K562 (cell line): ENCODE measurements around the gene CYB5R4. TPM values are rescaled to one million over a fixed set of nuclear protein-coding genes. Genes with fewer than 3 reads are reported as not detected.

Experiments used
- BCL6 ChIP-seq: fragments of 250-450 bp; sonication (Bioruptor Pico); IDR thresholded peaks from 2 replicates; pipeline ENCODE4 v1.4.0; 2020
- BHLHE40 ChIP-seq: IDR thresholded peaks from 2 replicates; pipeline ENCODE4 v1.6.1; 2011; ENCODE audit warnings: low read length, improper control_type of control experiment
- BRCA1 ChIP-seq, 2 experiments: fragments of 450-650 bp in 1 of 2; sonication (generic) in 1 of 2; formaldehyde crosslinking in 1 of 2; IDR thresholded peaks; 2 replicates each; pipeline versions ENCODE4 v1.5.0 to v1.6.1; 2017 to 2020; ENCODE audit warnings: mild to moderate bottlenecking in 1 of 2, missing genetic modification reagents in 1 of 2
- CEBPG ChIP-seq, 3 experiments: fragments of 200-800 bp in 1 of 3; sonication (Bioruptor generic) in 1 of 3; sonication (generic) in 1 of 3; formaldehyde crosslinking in 1 of 3; IDR thresholded peaks in 2 of 3; conservative IDR thresholded peaks in 1 of 3; 2 replicates each; pipeline versions ENCODE4 v1.6.1 to v1.8.0; 2016 to 2022; ENCODE audit warnings: missing compliant biosample characterization in 2 of 3, missing genetic modification characterization in 2 of 3, mild to moderate bottlenecking in 1 of 3, missing genetic modification reagents in 1 of 3
- COPS2 ChIP-seq: fragments of 450-650 bp; conservative IDR thresholded peaks from 2 replicates; pipeline ENCODE4 v1.6.1; 2016; ENCODE audit warnings: mild to moderate bottlenecking, moderate library complexity
- FOSL1 ChIP-seq: fragments of 200-800 bp; sonication (Bioruptor generic); conservative IDR thresholded peaks from 2 replicates; pipeline ENCODE4 v1.6.1; 2016; ENCODE audit warnings: missing genetic modification characterization, missing compliant biosample characterization
- FOXK2 ChIP-seq, 2 experiments: fragments of 450-650 bp; IDR thresholded peaks in 1 of 2; conservative IDR thresholded peaks in 1 of 2; 2 replicates each; pipeline ENCODE4 v1.6.1; 2016; ENCODE audit warnings: low read depth in 2 of 2, mild to moderate bottlenecking in 1 of 2
- FOXP1 ChIP-seq: sonication (generic); formaldehyde crosslinking; IDR thresholded peaks from 2 replicates; pipeline ENCODE4 v1.8.0; 2022; ENCODE audit warnings: mild to moderate bottlenecking, missing genetic modification reagents
- GTF2B ChIP-seq: IDR thresholded peaks from 2 replicates; pipeline ENCODE4 v1.6.1; 2011; ENCODE audit not compliant: insufficient read length; ENCODE audit errors: extremely low read depth
- HDAC8 ChIP-seq: fragments of 450-650 bp; IDR thresholded peaks from 2 replicates; pipeline ENCODE4 v1.6.1; 2016; ENCODE audit warnings: mild to moderate bottlenecking, missing genetic modification characterization, moderate library complexity, missing compliant biosample characterization
- MED1 ChIP-seq: sonication (generic); formaldehyde crosslinking; IDR thresholded peaks from 2 replicates; pipeline ENCODE4 v1.8.1; 2023; ENCODE audit warnings: missing genetic modification reagents, borderline replicate concordance
- POLR2AphosphoS2 ChIP-seq: IDR thresholded peaks from 2 replicates; pipeline ENCODE4 v1.6.1; 2012; ENCODE audit warnings: low read length, improper control_type of control experiment
- SNAPC5 ChIP-seq: fragments of 250-450 bp; sonication (Bioruptor Pico); IDR thresholded peaks from 2 replicates; pipeline ENCODE4 v1.8.0; 2021; ENCODE audit warnings: moderate library complexity, mild to moderate bottlenecking, inconsistent platforms
- TAF15 ChIP-seq: fragments of 200-400 bp; formaldehyde crosslinking; IDR thresholded peaks from 2 replicates; pipeline ENCODE4 v1.6.1; 2017; ENCODE audit warnings: mild to moderate bottlenecking, low read depth, low read length, moderate library complexity
- TEAD1 ChIP-seq, 2 experiments: fragments of 450-650 bp in 1 of 2; sonication (generic) in 1 of 2; formaldehyde crosslinking; IDR thresholded peaks; 2 replicates each; pipeline versions ENCODE4 v1.4.0 to v1.8.0; 2020 to 2022; ENCODE audit warnings: mild to moderate bottlenecking in 2 of 2, missing genetic modification reagents in 1 of 2
- U2AF2 ChIP-seq: fragments of 200-400 bp; formaldehyde crosslinking; optimal IDR thresholded peaks from 2 replicates; pipeline ENCODE3; 2017; ENCODE audit warnings: low read depth, mild to moderate bottlenecking, low read length
- ZNF24 ChIP-seq: fragments of 450-650 bp; IDR thresholded peaks from 2 replicates; pipeline ENCODE4 v1.6.1; 2016
- ZNF324 ChIP-seq: fragments of 250-450 bp; sonication (Bioruptor Pico); IDR thresholded peaks from 2 replicates; pipeline ENCODE4 v1.4.0; 2020; ENCODE audit warnings: mild to moderate bottlenecking
- ZNF511 ChIP-seq: sonication (generic); formaldehyde crosslinking; IDR thresholded peaks from 2 replicates; pipeline ENCODE4 v1.8.0; 2022; ENCODE audit warnings: mild to moderate bottlenecking, missing genetic modification reagents
- ZNF57 ChIP-seq: fragments of 450-650 bp; formaldehyde crosslinking; IDR thresholded peaks from 2 replicates; pipeline ENCODE4 v1.4.0; 2020; ENCODE audit warnings: mild to moderate bottlenecking, moderate library complexity
- ZNF655 ChIP-seq: fragments of 250-450 bp; sonication (Bioruptor Pico); IDR thresholded peaks from 2 replicates; pipeline ENCODE4 v1.5.0; 2021
- ZNF695 ChIP-seq: fragments of 450-650 bp; formaldehyde crosslinking; IDR thresholded peaks from 2 replicates; pipeline ENCODE4 v1.4.0; 2020; ENCODE audit warnings: mild to moderate bottlenecking, moderate library complexity
- ZNF766 ChIP-seq: fragments of 200-800 bp; sonication (Bioruptor generic); conservative IDR thresholded peaks from 2 replicates; pipeline ENCODE4 v1.6.1; 2016; ENCODE audit warnings: missing genetic modification characterization, missing compliant biosample characterization
- ZZZ3 ChIP-seq: fragments of 450-650 bp; IDR thresholded peaks from 2 replicates; pipeline ENCODE4 v1.6.1; 2016; ENCODE audit warnings: antibody characterized with exemption, mild to moderate bottlenecking, moderate library complexity
- polyA plus RNA-seq, 8 experiments: library from polyadenylated mRNA; depleted of rRNA in 4 of 8; stranded (reverse) in 5 of 8; unstranded in 3 of 8; fragments of >200 nt; fragmentation: Nextera tagmentation in 2 of 8; fragmentation: Illumina TruSeq in 1 of 8; extraction: Ambion mirVana in 2 of 8; extraction: Trizol in 1 of 8; gene quantifications; 2 replicates each; pipeline versions ENCODE4 v1.2.1 to v1.2.3, GENCODE V29; 2011 to 2014; ENCODE audit warnings: inconsistent platforms in 1 of 8, missing spikeins in 1 of 8
- total RNA-seq, 7 experiments: library from RNA; depleted of rRNA in 6 of 7; stranded (reverse); fragments of >200 nt in 6 of 7; fragmentation: Illumina TruSeq in 2 of 7; extraction: Trizol in 2 of 7; gene quantifications; 2 replicates each; pipeline versions ENCODE4 v1.2.1 to v1.2.3, GENCODE V29; 2011 to 2021; ENCODE audit warnings: low replicate concordance in 1 of 7

The CYB5R4 gene
- total and polyA plus RNA-seq, 9 of the 15 experiments (the other 6 are each of a cell fraction or from before 2014, with no cell fraction given), result 5.9 to 23.1 (median 19.0) TPM

GRCh38 chr6:83859410-83860358 is at the start of gene CYB5R4 (continued):
- no peak for TF ChIP-seq MED1 (CRISPR knock-in tag)
- TF ChIP-seq ZNF655, result no peak
- peak; percentile 99 for TF ChIP-seq ZNF766 (CRISPR knock-in tag)
- peak; percentile 77; the same call in 1 of the 2 replicates for TF ChIP-seq HDAC8 (tag)
- no peak for TF ChIP-seq COPS2
- no peak for TF ChIP-seq ZNF324 (CRISPR knock-in tag)
- TF ChIP-seq TAF15, result no peak
- TF ChIP-seq FOSL1, result peak; percentile 52; the same call in 1 of the 2 replicates
- TF ChIP-seq FOXK2 (conservative IDR thresholded peaks at IDR 0.05 in 1 of 2, IDR thresholded peaks at IDR 0.05 in 1 of 2; ENCODE audit: low read depth in 2 of 2), result 0 out of 4 replicates have a peak, but pooled peaks of 1 of the 2 experiments have one; percentile 23
- no peak for TF ChIP-seq U2AF2
- no peak for TF ChIP-seq SNAPC5 (CRISPR knock-in tag)
- peak; percentile 99 for TF ChIP-seq FOXP1 (CRISPR knock-in tag)
- peak; percentile 100 for TF ChIP-seq ZNF511
- TF ChIP-seq POLR2AphosphoS2, result no peak
- TF ChIP-seq BCL6, result peak; percentile 67; the same call in 1 of the 2 replicates
- no peak for TF ChIP-seq BRCA1 (IDR thresholded peaks at IDR 0.05)
- TF ChIP-seq BRCA1 (CRISPR knock-in tag; IDR thresholded peaks at IDR 0.05), result no peak
- TF ChIP-seq CEBPG (CRISPR knock-in tag; IDR thresholded peaks at IDR 0.05), result peak; percentile 50; the same call in 1 of the 2 replicates
- TF ChIP-seq CEBPG (tag; conservative IDR thresholded peaks at IDR 0.05 in 1 of 2, IDR thresholded peaks at IDR 0.05 in 1 of 2), result no peak
- no peak for TF ChIP-seq BHLHE40
- TF ChIP-seq ZNF695 (CRISPR knock-in tag), result no peak
- TF ChIP-seq GTF2B, result no peak
- no peak for TF ChIP-seq ZZZ3
- TF ChIP-seq ZNF24, result peak; percentile 88; the same call in 1 of the 2 replicates
- peak; percentile 90 to 98 for TF ChIP-seq TEAD1 (CRISPR knock-in tag; IDR thresholded peaks at IDR 0.05)
- no peak for TF ChIP-seq ZNF57 (CRISPR knock-in tag)
